HG03565 (cell line): ENCODE measurements around the gene B3GNT3.

Experiments
- ATAC-seq: cut with Tn5 transposase; IDR thresholded peaks from one replicate; pipeline ENCODE4 v1.9.1; 2021; ENCODE audit warnings: mild to moderate bottlenecking, moderate library complexity; ENCODE audit not compliant: unreplicated experiment

B3GNT3 gene

DNA sequence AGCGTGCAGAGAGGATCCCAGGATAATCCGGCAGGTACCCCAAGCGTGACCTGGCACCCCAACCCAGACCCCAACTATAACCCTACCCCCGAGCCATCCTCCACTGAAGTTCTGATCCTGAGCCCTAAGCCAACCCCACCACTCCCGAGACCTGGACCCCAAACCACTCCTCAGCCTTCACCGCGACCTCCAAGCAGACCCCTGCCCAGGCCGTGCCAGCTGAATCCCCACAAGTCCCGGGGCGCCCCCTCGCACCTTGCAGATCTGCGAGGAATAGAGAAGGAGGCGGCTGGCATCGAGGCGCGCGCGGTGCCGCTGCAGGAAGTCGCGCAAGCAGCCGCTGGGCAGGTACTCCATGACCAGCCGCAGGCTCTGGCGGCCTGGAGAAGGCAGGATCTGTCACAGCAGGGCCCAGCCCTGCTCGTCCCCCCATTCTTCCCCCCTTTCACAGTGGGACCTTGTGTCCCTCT is 36.5 kb downstream of the B3GNT3 start:
- no peak for ATAC-seq

DNA sequence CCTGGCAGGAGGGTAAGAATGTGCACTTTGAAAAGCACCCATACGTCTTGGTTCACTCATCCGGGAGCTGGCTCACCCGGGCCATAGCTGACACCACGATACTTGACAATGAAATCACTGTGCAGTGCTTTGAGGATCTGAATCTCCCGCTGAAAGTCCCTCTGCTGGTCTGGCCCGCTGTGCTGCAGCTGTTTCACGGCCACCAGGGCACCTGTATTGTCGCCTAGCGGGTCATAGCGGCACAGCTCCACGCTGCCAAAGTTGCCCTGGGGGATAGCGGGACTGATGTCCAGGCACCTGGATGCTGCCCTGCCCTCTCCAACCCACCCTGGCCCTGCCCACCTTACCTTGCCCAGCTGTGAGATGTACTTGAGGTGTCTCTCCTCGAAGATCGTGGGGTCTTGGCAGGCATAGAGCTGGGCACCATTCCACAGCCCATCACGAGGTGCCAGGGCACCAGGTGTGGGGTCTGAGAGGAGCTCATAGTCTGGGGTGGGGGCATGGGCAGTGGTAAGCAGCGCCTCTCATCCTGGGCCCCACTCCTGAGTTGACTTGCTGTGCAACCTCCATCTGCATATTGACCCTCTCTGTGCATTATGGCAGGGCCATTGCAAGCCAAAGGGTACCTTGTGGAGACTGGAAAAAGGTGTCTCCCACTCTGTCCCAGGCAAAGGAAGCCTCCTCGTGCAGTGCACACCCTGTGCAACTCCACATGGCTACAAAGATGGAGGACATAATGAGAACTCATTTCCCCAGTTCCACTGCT is 37.7 kb downstream of the B3GNT3 start:
- no peak for ATAC-seq

DNA sequence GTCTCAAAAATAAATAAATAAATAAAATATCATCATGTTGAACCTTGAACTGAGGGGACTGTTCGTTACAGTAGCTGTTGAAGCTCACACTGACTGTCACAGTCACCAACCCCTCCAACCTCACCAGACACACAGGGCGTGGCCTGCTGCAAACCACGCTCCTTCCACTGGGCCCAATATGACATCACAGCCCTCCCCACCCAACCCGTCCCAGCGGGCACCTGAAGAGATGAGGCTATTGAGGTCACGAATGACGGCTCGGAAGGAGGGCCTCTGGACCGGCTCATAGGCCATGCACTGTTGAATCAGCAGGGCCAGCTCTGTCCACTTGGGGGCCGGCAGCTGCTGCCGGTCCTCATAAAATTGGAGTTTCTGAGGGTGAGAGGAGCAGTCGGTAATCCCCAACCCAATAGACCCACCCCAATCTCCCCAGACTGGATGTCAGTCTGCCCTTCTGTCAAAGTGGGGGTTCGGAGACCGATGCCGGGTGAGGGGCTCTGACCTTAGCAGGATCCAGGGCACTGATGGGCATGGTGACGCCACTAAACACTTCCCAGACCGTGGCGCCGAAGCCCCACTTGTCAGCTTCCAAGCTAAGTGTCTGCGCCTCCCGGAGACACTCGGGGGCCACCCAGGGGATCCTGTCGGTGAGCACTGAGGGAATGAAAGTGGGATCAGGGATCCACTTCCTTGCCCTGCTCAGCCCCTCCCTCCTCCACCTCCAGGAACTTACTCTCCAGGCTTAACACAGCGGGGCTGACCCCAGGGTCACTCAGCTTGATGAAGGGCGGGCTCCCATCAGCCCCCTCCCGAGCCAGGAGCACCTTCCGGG is 39.6 kb downstream of the B3GNT3 start:
- ATAC-seq, result no peak

DNA sequence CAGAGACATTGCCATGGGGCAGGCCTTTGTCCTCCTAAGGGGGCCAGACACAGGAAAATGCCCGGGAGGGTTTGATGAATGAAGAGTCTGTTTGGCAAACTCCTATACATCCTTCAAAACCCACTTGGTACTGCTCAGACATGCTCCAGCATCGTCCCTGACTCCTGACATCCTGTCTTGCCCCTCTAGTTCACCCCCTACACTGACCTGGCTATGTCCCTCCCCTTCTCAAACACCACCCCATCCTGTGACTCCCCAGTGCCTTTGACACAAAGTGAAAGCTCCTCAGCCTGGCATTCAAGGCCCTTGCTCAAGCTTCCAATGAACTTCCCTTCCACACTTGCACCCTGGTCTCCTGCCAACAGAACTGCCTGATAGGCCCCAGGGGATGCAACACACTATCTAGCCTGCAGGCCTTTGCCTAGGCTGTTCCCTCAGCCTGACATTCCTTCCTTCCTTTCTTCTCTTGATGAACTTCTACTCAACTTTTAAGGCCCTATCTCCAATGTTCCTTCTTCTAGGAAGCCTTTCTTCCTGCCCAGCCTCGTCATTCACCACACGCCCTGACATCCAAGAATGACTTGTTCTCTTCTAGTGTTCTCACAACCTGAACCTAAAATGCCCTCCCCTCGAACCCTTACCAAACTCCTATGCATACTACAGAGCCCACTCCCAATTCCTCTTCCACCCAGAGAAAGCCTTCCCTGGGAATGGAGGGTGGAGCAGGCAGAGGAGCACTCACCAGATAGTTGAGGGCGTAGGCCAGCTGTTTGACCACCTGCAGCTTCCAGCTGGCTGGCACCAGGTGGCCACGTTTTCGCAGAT is 40.5 kb downstream of the B3GNT3 start:
- ATAC-seq, result no peak

- ATAC-seq, result no peak
These were observed 41.6 kb downstream of the B3GNT3 start for GRCh38 chr19:17836530-17836929.

GRCh38 chr19:17837972-17838371 is 43.0 kb downstream of the B3GNT3 start:
- no peak for ATAC-seq

DNA sequence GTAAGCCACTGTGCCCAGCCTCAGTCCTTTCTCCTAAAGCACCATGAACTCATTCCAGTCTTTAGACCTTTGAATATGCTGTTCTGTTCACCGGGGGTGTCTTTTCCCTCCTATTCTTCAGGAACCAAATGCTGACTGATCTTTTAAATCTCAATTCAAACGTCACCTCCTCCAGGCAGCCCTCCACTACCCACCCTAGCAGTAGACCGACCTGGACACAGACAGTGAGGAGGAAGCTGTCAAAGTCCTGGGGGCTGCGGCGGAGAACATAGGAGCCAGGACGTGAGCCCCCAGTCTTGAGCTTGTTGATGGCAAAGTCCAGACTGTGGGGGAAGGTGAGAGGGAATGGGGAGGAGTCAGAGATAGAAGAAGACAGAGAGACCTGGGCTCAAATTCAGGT is 45.1 kb downstream of the B3GNT3 start:
- ATAC-seq, result no peak

DNA sequence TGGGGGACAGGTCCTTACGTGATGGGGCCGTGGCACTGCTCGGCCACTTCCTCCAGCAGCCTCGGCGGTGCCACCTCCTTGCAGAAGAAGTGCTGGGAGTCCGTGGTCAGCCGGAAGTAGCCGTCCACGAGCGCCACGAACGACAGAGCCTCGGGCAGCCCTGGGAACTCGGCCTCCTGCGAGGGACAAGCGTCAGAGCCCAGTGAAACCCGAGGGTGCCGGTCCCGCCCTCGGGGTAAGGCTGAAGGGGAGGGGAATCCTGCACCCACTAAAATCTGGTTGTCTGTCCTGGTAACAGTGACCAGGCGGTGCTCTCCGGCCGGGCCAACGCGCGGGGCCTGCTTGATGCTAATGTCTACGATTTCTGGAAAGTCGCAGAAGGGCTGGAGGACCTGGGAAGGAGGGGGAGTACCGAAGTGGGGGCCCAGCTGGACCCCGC is 46.5 kb downstream of the B3GNT3 start:
- no peak for ATAC-seq

- ATAC-seq, result no peak
These were observed 47.1 kb downstream of the B3GNT3 start for GRCh38 chr19:17841810-17842662.

GRCh38 chr19:17842663-17843291 is 47.8 kb downstream of the B3GNT3 start:
- ATAC-seq, result no peak

- no peak for ATAC-seq
These were observed 48.4 kb downstream of the B3GNT3 start for GRCh38 chr19:17843292-17843827.

DNA sequence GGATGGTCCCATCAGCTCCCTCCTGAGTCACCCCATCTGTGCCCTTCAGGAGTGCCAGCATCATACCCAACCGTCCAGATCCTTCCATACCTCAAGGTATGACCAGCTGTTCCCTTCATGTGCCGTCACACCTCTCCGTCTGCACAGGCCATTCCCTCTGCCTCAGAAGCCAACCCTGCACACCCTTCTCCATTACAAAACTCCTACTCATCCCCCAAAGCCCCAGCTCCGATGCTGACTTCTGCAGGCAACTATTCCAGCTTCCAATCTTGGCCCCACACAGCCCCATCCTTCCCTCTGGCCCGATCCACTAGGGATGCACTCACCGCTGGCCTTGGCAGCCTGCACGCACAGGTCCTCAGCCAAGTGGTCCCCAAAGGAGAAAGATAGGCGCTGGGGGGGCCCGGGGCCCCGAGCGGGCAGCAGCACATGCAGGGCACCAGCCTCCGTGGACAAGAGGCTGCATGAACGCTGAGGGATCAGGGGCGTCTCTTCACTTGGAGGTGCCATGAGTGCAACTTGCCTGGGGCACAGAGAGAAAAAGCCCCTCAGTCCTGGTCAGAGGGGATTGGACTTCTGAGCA is 49.1 kb downstream of the B3GNT3 start:
- no peak for ATAC-seq

GRCh38 chr19:17846146-17846545 is 51.2 kb downstream of the B3GNT3 start:
- no peak for ATAC-seq

- peak; percentile 49 for ATAC-seq
These were observed 52.8 kb downstream of the B3GNT3 start, which contains the start of gene JAK3 for GRCh38 chr19:17847538-17848366. Gene JAK3, minus strand, starts transcription at chr19:17847982. Its CDS starts 3,565 bp downstream, at chr19:17844417.

GRCh38 chr19:17848595-17849292 is 53.8 kb downstream of the B3GNT3 start:
- no peak for ATAC-seq

DNA sequence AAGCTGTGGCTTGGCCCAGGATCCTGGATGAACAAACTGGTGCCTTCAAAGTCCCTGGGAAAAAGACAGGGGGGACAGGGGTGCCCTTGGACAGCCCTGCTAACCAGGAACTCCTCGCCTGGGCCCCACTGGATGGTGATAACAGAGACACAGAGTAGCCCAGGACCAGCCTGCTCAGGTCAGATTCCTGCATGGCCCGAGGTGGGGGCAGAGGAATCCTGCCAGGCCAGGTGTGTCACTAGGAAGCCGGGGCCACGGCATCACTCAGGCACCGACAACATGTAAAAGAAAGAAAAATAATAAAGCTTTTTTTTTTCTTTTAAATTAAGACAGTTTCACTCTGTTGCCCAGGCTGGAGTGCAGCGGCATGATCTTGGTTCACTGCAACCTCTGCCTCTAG is 59.1 kb downstream of the B3GNT3 start:
- no peak for ATAC-seq
